HL-60 (cell line): ENCODE results near the gene ZNF397.

Experiments
- DNase-seq, 2 experiments: peaks; one replicate each; pipeline ENCODE4 v3.0.0-alpha.2; 2010 to 2020; ENCODE audit warnings: low read depth in 1 of 2, low spot score in 1 of 2
- H3K27ac ChIP-seq: fragments of 250-450 bp; sonication (Bioruptor Pico); replicated peaks from 2 replicates; pipeline ENCODE4 v1.5.1; 2020; ENCODE audit warnings: mild to moderate bottlenecking, moderate library complexity
- H3K27me3 ChIP-seq: fragments of 250-450 bp; sonication (Bioruptor Pico); 2 replicates; pipeline ENCODE4 v1.5.1; 2021; ENCODE audit warnings: mild to moderate bottlenecking, moderate library complexity; ENCODE audit not compliant: insufficient read depth, poor library complexity, severe bottlenecking
- H3K4me3 ChIP-seq: replicated peaks from 2 replicates; pipeline ENCODE4 v1.5.1; 2011; ENCODE audit warnings: mild to moderate bottlenecking, control low read depth, low read length; ENCODE audit not compliant: insufficient read depth
- GABPA ChIP-seq: IDR thresholded peaks from 2 replicates; pipeline ENCODE4 v1.6.1; 2012; ENCODE audit warnings: low read depth
- POLR2AphosphoS5 ChIP-seq: IDR thresholded peaks from 2 replicates; pipeline ENCODE4 v1.6.1; 2012; ENCODE audit warnings: low read depth
- REST ChIP-seq: IDR thresholded peaks from 2 replicates; pipeline ENCODE4 v1.6.1; 2012; ENCODE audit warnings: low read depth; ENCODE audit not compliant: insufficient replicate concordance
- SPI1 ChIP-seq: IDR thresholded peaks from 2 replicates; pipeline ENCODE4 v1.6.1; 2012; ENCODE audit warnings: low read depth, mild to moderate bottlenecking, borderline replicate concordance
- long read RNA-seq: library from polyadenylated mRNA; unstranded; transcript quantifications from one replicate; pipeline ENCODE4 v2.0.0, GENCODE V29; 2020
- TF ChIP-seq, protein P1 (sequence below): IDR thresholded peaks from one replicate; pipeline ENCODE4 v1.5.1; 2011; ENCODE audit warnings: low read length, control low read depth, inconsistent platforms; ENCODE audit not compliant: insufficient read depth

ZNF397 gene
- long read RNA-seq, full-length matches to known transcripts, result 68 of 151 reads
- long read RNA-seq, partial matches to known transcripts, result 7 of 151 reads
- long read RNA-seq, other reads (novel, unspliced or antisense), result 76 of 151 reads

DNA sequence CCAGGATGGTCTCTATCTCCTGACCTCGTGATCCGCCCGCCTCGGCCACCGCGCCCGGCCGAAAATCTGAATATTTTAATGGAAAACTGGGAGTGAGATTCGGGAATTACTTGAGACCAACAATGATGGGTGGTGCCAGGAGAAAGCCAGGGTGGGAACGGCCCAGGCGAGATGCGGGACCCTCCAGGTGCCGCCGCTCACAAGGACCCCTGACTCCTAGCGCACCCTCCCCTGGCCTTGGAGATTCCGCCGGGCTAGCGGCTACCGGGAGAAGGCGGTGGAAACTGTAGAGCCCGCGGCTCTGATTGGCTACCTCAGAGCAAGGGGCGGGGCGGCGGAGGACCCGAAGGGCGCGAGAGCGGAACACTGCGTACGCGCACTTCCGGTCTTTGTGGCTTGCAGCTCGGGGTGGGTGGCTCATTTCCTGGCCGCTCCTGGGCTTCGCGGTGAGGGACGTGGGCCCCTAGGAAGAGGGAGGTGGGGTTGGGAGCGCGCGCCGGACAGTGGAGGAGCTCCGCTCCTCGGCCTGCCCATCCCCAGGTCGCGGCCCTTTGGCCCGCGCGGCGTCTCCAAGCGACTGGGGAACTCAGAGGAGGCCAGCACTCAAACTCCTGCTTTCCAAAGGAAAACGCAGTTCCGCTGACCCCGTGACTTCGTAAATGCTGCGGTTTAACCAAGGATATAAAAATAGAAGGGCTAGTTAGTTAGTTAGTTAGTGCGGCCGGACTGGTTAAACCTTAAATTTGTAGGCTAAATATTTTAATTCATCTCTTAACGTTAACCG lies at the start of gene ZNF397:
Gene ZNF397 (plus strand): TSS at position 371 of the 784 bp plus-strand sequence. CDS start 1,437 bp downstream, outside the sequence.
- no peaks in the 10 kb centered on the region for H3K27me3 ChIP-seq
- peak; percentile 96 to 99 for DNase-seq
- H3K4me3 ChIP-seq, result peak within 1 kb of the TSS; percentile 75
- peak within 1 kb of the TSS; percentile 96 for H3K27ac ChIP-seq
- peak; percentile 66; the same call in 1 of the 2 replicates for TF ChIP-seq SPI1
- TF ChIP-seq, protein P1, sequence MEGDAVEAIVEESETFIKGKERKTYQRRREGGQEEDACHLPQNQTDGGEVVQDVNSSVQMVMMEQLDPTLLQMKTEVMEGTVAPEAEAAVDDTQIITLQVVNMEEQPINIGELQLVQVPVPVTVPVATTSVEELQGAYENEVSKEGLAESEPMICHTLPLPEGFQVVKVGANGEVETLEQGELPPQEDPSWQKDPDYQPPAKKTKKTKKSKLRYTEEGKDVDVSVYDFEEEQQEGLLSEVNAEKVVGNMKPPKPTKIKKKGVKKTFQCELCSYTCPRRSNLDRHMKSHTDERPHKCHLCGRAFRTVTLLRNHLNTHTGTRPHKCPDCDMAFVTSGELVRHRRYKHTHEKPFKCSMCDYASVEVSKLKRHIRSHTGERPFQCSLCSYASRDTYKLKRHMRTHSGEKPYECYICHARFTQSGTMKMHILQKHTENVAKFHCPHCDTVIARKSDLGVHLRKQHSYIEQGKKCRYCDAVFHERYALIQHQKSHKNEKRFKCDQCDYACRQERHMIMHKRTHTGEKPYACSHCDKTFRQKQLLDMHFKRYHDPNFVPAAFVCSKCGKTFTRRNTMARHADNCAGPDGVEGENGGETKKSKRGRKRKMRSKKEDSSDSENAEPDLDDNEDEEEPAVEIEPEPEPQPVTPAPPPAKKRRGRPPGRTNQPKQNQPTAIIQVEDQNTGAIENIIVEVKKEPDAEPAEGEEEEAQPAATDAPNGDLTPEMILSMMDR, result no peak
- TF ChIP-seq POLR2AphosphoS5, result peak; percentile 96
- TF ChIP-seq GABPA, result peak; percentile 87
- TF ChIP-seq REST, result peak; percentile 73

DNA sequence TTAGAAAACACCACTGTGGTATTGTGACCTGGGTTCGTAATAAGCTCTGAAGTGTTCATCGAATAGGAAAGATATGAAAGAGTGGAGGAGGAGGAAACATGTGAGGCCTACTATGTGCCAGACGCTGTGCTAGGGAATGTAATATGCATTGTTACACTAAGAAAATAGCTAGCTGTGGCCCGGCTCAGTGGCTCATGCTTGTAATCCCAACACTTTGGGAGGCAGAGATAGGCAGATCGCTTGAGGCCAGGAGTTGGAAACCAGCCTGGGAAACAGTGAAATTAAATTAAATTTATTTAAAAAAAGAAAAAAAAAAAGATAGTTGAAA lies 49.2 kb upstream of the ZNF397 start:
- DNase-seq, result no peak
- TF ChIP-seq GABPA (no peak), SPI1 (no peak), REST (no peak), POLR2AphosphoS5 (no peak)
- TF ChIP-seq, protein P1, result no peak
- Histone ChIP-seq H3K27ac (no peak overlapping the region), H3K4me3 (no peak overlapping the region), H3K27me3 (no peaks in the 10 kb centered on the region)

DNA sequence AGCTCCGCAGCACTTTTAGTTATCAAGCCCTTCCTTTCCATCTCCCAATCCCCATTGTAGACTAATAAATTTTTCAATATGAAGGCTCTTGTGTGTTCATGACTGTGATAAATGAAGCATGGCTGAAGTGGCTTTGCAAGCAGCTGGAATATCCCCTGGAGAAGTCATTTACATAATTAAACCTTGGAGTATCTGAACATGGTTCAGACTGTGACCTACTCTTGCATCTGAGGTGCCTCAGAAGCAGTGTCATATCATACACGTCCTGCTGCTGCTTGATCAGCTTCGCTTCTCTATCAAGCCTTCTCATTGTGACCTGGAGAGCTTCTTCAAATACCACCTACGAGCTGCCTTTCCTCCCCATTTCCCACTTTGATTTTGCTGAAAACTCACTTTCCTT lies 48.4 kb upstream of the ZNF397 start:
- DNase-seq, result no peak
- TF ChIP-seq REST, result no peak
- no peak for TF ChIP-seq SPI1
- no peak for TF ChIP-seq POLR2AphosphoS5
- TF ChIP-seq, protein P1, result no peak
- TF ChIP-seq GABPA, result no peak
- no peak overlapping the region for H3K4me3 ChIP-seq

More for the DNA sequence above, 48.4 kb upstream of the ZNF397 start:
- H3K27ac ChIP-seq, result no peak overlapping the region
- H3K27me3 ChIP-seq, result no peaks in the 10 kb centered on the region
